HG02870 (cell line): ENCODE measurements around the gene SELENOO.

Experiments used
- ATAC-seq: cut with Tn5 transposase; IDR thresholded peaks from one replicate; pipeline ENCODE4 v1.9.1; 2021; ENCODE audit warnings: mild to moderate bottlenecking, moderate library complexity; ENCODE audit not compliant: unreplicated experiment

The SELENOO gene

DNA sequence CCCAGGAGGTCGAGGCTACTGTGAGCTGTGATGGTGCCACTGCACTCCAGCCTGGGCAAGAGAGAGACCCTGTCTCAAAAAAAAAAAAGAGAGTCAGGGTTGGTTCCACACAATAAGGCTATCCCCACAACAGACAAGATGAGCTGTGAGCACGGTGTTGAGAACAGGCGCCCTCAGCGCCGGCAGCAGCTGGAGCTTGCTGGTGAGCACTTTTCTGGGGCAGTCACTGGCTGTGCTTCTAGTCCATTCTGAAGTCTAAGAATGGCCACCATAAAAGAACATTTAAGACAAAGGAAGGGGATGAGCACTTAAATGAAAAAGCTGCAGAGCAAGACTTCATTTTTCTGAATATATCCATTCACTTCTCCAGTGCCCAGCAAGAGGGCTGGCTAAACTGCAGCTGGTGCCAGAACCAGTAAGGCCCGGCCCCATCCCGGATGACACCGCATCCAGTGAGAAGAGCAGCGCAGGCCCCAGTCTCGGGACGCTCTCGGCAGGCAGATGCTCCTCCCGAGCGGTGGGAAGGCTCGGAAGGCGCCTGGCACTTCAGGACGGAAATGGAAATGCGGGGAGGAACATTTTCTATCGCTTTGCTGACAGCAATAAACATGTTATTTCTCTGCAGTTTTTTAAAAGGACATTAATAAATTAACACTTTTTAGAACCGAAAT lies 31.8 kb downstream of the SELENOO start:
- ATAC-seq = no peak

DNA sequence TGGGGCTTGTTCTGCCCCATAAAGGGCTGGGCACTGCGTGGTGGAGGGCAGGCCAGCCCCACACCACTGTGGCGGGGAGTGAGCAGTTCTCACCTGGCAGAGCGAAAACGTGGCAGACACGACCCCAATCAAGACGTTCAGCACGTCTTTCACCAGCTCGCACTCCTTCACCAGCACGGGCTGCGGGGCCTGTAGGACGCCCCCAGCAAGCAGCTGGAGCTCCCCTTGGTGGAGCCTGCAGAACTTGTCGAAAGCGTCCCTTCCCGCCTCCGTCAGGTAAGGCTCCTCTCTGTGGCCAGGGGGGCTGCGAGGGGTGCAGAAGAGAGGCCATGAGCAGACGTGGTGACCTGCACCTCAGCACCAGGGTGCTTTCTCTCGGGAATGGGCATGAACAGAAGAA lies 32.4 kb downstream of the SELENOO start:
- no peak for ATAC-seq

DNA sequence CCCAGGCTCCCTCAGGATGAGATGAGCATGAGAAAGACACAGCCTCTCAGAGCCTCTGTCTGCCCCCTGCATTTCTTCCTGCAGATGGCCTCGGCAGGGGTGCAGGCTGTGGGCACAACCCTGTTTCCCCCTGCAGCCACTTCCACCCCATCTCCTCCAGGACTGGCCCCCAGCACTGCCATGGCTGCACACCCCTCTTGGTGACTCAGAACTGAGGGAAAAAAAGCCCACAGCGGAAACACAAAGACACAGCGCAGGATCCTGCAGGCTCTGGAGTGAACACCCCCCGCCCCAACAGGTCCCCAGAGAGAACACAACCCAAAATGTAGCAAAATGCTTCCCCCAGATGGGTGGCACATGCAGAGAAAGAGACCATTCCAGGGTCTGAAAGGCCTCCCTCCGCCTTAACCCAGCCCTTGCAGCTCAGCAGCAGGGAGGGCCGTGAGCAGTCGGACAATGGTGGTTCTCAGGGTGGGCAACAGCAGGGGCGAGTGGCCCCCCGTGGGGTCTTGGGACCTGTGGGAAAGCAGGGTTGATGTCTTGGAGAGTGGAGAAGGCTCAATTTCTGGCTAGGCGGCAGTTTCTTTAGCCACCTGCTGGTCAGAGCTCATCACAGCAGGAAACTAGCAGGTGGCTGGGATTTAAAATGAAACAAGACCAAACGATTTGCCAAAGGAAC lies 36.1 kb downstream of the SELENOO start:
- ATAC-seq = no peak

DNA sequence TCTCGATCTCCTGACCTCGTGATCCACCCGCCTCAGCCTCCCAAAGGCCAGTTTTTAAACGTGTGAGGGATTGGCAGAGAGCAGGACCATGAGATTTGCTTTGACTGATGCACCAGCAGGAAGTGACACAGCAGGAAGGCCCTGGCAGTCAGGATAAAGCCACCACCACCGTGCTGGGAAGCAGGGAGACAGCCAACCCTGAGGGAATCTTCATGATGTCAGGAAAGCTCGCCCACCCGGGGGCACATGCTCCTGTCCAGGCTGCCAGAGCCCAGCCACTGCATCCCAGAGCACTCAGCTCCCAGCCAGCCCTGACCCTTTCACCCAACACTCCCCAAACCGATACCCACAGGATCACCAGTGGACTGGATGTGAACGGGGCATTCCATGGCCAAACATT lies 37.9 kb downstream of the SELENOO start:
- no peak for ATAC-seq

DNA sequence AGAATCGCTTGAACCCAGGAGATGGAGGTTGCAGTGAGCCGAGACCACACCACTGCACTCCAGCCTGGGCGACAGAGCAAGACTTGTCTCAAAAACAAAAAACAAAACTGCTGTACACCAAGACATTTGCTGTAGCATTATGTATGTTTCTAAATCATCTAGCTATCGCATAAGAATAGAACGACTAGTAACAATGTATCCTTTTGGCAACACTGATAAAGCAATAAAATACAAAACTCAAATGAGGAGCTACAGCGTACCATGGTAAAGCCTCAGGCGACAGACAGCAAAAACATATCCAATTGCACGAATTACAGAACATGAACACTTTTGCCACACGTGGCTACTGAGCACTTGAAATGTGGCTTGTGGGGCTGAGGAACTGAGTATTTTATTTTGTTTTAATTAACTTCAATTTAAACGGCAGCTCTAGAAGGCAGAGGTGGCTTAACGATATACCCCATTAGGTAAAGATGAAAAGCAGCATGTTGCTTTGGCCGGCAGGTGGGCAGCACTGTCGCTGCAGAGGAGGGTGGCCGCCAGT lies 41.7 kb downstream of the SELENOO start:
- ATAC-seq = no peak

DNA sequence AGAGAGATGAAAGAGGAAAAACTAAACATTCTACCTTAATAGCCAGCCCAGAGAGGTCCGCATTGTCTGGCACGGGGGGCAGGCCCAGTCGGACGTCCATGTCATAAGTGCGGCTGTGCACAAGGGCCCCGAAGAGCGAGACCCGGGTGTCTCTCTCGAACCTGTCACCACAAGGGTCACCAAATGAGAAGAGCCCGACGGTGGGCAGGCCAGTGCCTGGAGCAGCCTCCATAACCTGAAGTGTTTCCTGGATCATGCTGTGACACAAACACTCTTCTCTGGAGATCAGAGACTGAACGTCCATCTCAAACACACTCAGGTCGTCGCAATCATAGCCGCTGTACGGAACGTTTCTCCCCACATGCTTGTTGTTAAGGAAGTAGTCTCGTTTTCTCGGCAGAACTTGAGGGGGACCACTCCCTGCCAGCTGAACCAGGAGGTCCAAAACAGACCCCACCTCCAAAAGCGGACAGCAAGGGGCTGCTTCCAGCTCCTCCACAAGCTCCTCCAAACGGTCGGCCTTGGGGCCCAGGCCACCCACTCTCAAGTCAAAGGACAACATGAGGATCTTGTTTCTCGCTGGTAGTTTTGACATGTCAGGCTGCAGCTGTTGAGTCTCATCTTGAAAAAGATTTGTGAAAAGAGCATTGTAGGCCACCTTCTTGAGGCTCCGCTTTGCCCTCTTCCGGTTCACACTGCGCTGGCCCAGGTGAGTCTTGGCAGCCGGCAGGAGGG lies 43.0 kb downstream of the SELENOO start:
- ATAC-seq = no peak

DNA sequence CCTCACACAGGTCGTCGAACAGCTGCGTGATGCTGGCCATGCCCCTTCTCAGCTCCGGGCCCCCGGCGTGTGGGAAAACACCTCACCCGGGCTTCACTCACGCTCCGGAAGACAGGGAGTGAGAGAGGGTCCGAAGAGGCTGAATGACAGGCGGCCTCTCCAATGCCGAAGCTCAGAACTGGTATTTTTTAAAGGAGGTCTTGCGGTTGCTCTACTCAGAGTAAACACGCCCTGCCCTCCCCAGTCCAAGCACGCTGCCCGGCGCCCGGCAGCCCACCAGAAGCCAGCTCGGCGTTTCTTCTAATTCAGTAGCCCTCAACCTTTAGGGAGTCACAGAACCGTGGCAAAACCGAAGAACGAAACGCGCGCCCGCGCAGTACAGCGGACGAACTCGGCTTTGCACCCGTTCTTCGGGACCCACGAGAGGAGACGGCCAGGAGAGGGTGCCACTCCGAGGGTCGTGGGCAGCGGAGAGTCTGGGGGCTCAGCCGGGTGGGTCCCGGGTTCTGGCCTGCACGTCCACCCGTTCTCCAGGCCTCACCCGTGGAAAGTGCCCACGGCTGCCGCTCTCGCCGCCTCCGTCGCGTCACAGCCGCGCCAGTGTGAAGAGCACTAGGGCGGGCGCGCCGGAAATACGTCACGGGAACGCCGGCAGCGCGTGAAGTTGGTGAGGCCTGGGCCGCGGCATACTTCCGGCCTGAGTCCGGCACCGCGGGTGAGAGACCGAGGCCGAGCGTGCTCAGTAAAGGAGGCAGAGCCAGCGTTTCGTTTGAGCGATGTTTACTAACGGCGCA lies 43.8 kb downstream of the SELENOO start, which contains the start of gene TUBGCP6:
TSS of gene TUBGCP6 (minus strand) at position 604 of the 794 bp plus-strand sequence. CDS start at position 40, 564 bp downstream.
- ATAC-seq = peak; percentile 68

DNA sequence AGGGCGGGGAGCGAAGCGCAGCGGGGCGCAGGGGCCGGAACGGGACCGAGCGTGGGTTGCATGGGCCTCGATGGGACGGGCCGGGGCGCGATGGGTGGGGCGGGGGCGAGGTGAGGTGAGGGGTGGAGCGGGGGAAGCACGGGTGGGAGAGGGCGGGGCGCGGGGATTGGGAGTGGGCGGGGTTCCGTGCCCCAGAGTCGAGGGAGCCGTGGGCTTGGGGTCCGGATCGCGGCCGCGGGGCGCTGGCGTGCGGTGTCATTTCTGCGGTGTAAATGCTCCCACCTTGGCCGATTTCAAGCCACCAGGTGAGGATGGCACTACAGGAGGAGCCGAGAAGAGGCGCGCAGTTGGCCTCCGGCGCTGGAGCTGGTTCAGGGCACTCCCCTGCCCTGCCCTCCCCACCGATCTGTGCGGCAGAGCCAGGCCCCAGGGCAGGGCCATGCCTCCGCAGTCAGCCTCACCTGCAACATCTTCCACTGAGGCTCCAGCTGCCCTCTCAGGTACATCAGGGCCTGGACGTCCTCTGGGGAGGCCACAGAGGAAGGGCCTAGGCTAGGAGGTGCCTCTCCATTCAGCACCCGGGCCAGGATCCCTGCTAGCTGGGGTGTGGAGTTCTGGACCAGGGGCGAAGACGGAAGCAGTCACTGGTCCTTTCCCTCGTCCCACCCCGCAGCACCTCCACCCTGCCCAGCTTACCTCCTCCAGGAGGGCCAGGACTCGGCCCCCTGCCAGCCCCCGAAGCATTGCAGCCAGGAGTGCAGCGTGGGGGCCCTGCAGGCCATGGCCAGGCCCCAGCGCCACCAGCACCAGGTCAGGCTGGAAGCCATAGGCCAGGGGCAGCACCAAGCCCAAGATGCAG lies 44.6 kb downstream of the SELENOO start:
- ATAC-seq = no peak

DNA sequence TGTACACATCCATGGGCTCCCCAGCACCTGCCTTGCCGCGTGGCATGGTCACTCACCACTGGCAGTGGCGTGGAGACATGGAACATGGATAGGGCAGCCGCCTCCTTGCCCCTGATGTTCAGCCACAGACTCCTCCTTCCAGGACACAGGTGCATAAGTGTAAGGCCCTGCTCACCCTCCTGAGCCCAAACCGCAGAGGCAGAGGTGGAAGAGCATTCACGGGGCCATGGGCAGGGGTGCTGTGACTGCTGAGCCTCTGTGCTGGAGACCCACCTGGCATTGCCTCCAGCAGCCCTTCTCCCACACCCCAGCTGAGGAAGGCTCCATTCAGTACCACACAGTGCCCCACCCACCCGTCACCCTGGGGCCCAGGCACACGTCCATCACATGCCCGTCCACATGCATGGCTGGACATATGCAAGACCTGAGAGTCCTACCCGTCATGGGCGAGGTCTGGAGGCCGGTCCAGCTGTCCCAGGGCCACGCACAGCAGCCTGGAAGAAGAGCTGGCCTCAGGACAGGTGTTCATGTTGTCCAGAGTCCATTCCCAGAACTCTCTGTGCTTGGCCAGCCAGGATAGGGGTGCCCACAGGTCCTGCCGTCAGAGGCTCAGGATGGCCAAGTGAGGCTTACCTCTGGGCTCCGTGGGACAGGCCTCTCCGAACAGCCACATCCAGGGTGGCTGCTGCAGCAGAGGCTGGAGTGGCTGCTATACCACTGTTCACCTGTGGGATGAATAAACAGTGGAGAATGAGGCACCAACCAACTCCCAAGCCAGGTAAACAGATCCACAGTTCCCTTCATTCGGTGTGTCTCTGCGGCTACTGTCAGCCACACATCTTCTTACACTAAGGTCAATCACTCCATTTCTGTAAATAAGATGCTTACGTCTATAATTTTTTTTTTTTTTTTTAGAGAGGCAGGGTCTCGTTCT lies 45.7 kb downstream of the SELENOO start:
- ATAC-seq = no peak

DNA sequence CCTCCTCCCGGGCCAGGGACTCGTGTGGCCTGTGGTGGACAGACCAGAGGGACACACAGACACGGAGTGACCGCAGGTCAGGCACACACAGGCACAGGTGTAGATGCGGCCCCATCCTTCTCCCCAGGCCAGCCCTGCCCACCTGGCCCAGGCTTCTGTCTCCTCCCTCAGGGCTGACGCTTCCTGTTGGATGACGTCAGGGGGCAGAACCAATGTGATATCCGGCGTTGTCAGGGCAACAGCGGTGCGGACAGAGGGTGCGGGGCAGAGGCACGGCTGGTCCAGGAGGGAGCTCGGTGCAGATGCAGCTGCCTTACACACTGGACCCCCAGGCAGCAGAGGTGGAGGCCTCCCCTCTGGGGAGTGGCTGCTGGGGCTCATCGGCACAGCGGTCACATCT lies 46.9 kb downstream of the SELENOO start:
- no peak for ATAC-seq

DNA sequence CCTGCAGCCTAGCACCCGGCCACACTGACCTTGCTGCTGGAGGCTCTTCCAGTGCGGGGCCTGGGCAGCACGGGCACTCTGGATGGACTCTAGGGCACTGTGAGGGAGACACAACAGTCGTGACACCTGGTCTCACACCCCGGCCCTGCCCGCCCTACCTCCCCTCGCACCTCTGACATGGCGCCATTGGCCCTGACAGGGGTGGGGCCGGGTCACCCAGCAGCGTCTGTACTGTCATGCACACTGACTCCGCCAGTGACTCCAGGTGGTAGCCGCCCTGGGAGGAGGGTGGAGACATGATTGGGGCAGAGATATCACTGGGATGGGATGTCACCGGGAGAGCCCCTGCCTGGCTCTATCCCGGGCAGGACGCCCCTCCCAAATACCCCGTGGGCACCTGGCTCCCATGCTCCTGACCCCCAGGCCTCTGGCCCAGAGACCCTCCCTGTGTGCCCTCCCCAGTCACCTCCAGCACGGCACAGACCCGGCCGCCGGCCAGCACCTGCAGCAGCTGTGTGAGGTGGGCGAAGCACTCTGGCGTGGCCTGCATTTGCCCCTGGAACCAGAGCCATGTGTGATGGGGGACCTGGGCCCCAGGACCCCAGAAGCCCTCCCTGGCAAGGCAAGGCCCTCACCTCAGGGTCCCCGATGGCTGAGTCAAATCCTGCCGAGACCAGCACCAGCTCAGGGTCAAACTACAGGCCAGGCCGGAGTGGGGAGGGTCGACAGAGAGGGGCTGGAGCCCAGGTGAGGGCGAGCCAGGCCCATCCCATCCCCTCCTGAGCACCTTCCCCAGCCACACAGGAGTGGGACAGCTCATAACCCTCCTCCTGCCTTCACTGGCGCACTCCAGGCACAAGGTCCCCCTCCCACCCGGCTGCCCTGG lies 47.6 kb downstream of the SELENOO start:
- no peak for ATAC-seq

DNA sequence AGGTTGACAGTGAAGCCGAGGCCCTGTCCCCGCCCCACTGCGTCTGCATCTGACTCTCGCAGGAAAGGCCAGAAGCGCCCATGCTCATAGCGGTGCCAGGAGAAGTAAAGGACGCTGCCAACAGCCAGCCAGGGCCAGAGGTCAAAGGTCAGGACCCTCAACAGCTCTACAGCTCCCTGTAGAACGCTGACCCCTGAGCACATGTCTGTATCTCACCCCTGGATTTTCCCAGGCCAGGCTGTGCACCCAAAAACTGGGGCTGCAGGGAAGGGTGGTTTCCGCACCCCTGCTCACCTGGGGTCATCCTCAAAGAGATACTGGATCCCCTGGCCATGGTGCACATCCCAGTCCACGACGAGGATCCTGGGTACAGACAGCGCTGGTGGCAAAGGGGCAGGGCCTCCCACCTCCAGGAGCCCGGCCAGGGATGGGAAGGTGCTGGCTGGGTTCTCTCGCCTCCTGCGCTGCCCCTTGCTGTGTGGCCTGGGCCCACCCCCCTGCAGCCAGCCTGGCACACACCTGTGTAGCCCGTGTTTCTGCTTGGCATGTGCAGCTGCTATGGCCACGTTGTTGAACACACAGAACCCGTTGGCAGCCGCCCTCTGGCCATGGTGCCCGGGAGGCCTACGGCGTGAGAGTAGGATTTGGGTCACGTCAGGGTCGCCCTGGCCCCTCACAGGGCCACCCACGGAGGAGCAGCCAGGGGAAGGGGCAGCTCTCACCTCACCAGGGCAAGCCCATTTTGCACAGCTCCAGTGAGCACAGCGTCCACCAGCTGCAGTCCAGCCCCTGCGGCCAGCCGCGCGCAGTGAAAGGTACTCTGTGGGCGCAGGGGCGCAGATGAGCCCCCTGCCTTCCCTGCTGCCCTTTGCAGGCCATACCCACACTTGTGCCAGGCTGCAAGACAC lies 48.8 kb downstream of the SELENOO start:
- ATAC-seq = no peak

DNA sequence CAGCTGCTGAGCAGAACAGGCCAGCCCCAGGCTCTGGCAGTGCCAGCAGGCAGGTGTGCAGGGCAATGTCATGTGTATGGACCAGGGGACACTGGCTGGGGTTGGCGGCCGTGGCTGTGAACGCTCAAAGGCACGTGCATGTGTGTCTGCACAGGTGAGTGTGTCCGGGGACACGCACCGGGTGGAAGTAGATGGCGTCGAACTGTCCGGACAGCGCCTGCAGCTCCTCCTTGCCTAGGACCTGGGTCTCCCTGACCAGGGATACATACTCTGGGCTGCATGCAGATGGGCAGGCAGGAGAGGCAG lies 49.4 kb downstream of the SELENOO start:
- no peak for ATAC-seq

DNA sequence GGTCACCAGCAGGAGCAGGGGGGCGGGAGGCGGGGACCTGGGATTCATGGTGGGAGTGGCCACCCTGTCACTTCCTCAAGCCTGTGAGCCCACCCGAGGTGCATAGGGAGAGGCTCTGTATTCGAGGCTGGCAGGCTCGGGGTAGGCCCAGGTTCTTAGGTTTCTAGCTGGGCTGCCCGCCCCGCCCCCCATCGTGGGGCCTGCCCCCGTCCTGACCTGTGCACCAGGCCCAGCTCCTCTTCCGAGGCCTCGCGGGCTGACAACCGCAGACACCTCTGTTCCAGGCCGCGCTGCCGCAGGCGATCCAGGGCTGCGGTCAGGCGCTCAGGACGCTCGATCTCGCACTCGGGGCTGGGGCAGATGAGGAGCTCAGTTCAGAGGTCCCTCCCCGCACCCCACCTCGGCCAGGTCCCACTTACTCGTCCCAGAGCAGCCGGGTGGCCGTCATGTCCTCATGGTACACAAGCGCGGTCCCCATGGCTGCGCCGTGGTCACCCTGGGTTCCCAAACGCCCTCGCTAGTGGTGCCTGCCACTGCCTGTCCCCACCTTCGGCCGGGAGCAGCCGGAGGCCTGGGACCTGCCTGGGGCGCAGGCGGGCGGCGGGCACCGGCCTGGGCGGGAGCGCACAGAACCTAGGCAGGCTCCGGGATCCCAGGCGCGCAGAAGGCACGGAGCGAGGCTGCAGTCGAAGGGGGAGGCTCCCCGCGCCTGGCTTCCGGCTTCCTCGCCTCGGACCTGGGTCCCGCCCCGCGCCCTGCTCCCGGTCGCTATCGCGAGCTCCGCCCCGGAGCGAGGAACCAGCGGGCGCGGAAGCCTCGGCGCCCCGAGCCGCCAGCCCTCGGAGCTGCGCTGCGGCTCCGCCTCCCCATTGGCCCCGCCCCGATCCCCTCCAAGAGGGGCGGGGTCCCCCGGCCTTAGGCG lies 50.0 kb downstream of the SELENOO start, which contains the start of gene HDAC10:
TSS of gene HDAC10 (minus strand) at position 711 of the 922 bp plus-strand sequence. CDS start at position 478, 233 bp downstream.
- ATAC-seq = peak; percentile 49

DNA sequence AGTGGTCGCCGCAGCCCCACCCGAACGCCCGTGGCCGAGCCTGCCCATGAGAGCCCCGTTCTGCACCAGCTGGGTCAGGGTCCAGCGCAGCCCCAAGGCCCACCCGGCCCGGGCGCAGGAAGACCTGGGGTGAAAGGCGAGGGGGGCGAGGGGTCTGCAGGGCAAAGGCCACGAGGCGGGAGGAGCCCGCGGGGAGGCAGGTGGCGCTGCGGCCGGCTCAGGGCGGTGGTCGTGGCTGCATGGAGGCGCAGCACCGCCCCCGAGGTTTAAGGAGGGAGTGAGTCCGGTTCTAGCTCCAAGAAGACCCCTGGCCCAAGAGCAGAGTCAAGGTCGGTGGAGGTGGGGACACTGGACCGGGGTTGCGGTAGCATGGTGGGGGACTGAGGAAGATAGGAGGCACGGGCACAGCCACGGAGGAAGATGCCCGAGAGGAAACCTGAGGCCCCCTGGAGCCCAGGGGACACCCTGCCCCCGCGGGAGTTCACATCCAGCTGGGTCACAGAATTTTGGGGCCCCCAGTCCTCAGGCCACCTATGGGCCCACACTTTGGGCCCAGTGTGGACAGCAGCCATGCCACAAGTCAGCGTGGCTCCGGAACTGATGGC lies 50.8 kb downstream of the SELENOO start:
- ATAC-seq = no peak
